CD8-positive, alpha-beta memory T cell (primary cell): ENCODE measurements around the gene DGKA. TPM values are rescaled to one million over a fixed set of nuclear protein-coding genes. Genes with fewer than 3 reads are reported as not detected.

ENCODE experiments used
- CTCF ChIA-PET: fragments of 350-600 bp; sonication (Branson Sonifier 250); formaldehyde crosslinking; loops from one replicate; lab custom pipeline; 2021; ENCODE audit warnings: antibody characterized with exemption; lab: Charles Lee
- POLR2A ChIA-PET: fragments of 350-600 bp; sonication (Branson Sonifier 250); formaldehyde crosslinking; loops from one replicate; lab custom pipeline; 2021; ENCODE audit warnings: antibody characterized with exemption; lab: Charles Lee
- DNase-seq, 5 donors: peaks; one replicate each; pipeline versions ENCODE4 v3.0.0 to v3.0.0-alpha.2; 2020 to 2022; ENCODE audit warnings: mixed read lengths in 1 of 5
- H3K27ac ChIP-seq: one replicate; pipeline ENCODE4 v1.7.0; 2013; ENCODE audit warnings: low read depth, mild to moderate bottlenecking, low read length, moderate library complexity
- H3K27me3 ChIP-seq: 2 replicates; pipeline ENCODE4 v1.7.0; 2013; ENCODE audit warnings: low read length, mild to moderate bottlenecking; ENCODE audit not compliant: insufficient read depth, poor library complexity, severe bottlenecking
- H3K36me3 ChIP-seq: 2 replicates; pipeline ENCODE4 v1.7.0; 2013; ENCODE audit warnings: mild to moderate bottlenecking, low read length, moderate library complexity; ENCODE audit not compliant: insufficient read depth
- H3K4me1 ChIP-seq: 2 replicates; pipeline ENCODE4 v1.7.0; 2013; ENCODE audit warnings: mild to moderate bottlenecking, low read length, moderate library complexity; ENCODE audit not compliant: insufficient read depth
- H3K4me3 ChIP-seq: 2 replicates; pipeline ENCODE4 v1.7.0; 2013; ENCODE audit warnings: mild to moderate bottlenecking, low read length
- H3K9me3 ChIP-seq: 2 replicates; pipeline ENCODE4 v1.7.0; 2013; ENCODE audit warnings: mild to moderate bottlenecking, low read length
- H3K27ac Mint-ChIP-seq, 8 donors: one replicate each; pipeline ENCODE4 v1.8.0; 2020 to 2021; ENCODE audit warnings: mixed read lengths in 8 of 8, mild to moderate bottlenecking in 6 of 8, inconsistent platforms in 3 of 8, moderate library complexity in 3 of 8
- H3K27me3 Mint-ChIP-seq, 2 donors: one replicate each; pipeline ENCODE4 v1.8.0; 2020 to 2021; ENCODE audit warnings: mixed read lengths in 2 of 2, mild to moderate bottlenecking in 1 of 2, moderate library complexity in 1 of 2
- H3K36me3 Mint-ChIP-seq, 3 donors: one replicate each; pipeline ENCODE4 v1.8.0; 2020 to 2021; ENCODE audit warnings: mixed read lengths in 3 of 3, inconsistent platforms in 1 of 3, mild to moderate bottlenecking in 1 of 3
- H3K4me1 Mint-ChIP-seq, 3 donors: one replicate each; pipeline ENCODE4 v1.8.0; 2020 to 2021; ENCODE audit warnings: mixed read lengths in 3 of 3, inconsistent platforms in 1 of 3, mild to moderate bottlenecking in 1 of 3
- H3K4me3 Mint-ChIP-seq, 7 donors: one replicate each; pipeline ENCODE4 v1.8.0; 2020 to 2021; ENCODE audit warnings: mixed read lengths in 7 of 7, mild to moderate bottlenecking in 6 of 7, moderate library complexity in 4 of 7, inconsistent platforms in 2 of 7
- H3K9me3 Mint-ChIP-seq, 5 donors: one replicate each; pipeline ENCODE4 v1.8.0; 2020 to 2022; ENCODE audit warnings: mixed read lengths in 5 of 5, mild to moderate bottlenecking in 3 of 5, moderate library complexity in 2 of 5, inconsistent platforms in 1 of 5
- polyA plus RNA-seq: library from polyadenylated mRNA; unstranded; fragments of 300-500 nt; fragmentation: Illumina TruSeq; gene quantifications from one replicate; pipeline ENCODE4 v1.2.3, GENCODE V29; 2021
- total RNA-seq, 2 experiments: library from RNA; stranded (reverse); gene quantifications; one replicate each; pipeline ENCODE4 v1.2.3, GENCODE V29; 2021

The DGKA gene
- total and polyA plus RNA-seq, 3 experiments from 2014 or later: 221 to 236 (median 234) TPM

GRCh38 chr12:55970775-55971174 is 39.8 kb downstream of the DGKA start:
- Histone ChIP-seq H3K4me3 (no peak overlapping the region), H3K27me3 (no peaks in the 10 kb centered on the region), H3K36me3 (no peaks in the 10 kb centered on the region), H3K4me1 (peaks cover 39% of the 10 kb centered on the region), H3K9me3 (no peaks in the 10 kb centered on the region), H3K27ac (no peak overlapping the region)
- peak overlapping the region in 1 of 8 donors; percentile 11 for H3K27ac Mint-ChIP-seq
- DNase-seq: no peak
- peaks cover 25 to 26% (median 26%) of the 10 kb centered on the region in 3 donors for H3K4me1 Mint-ChIP-seq
- ChIA-PET POLR2A (interaction anchor here (0.7 kb wide), 1 partner anchor 250 kb away, joined by 10 read pairs; no protein-coding TSS in a partner anchor), CTCF (interaction anchor here (0.9 to 1.6 kb wide), 2 partner anchors 12 to 115 kb away, joined by 3 to 5 read pairs; no protein-coding TSS in a partner anchor)
- H3K9me3 Mint-ChIP-seq: no peaks in the 10 kb centered on the region
- H3K27me3 Mint-ChIP-seq: no peaks in the 10 kb centered on the region
- peaks cover 0 to 12% (median 0%) of the 10 kb centered on the region in 3 donors for H3K36me3 Mint-ChIP-seq
- peak overlapping the region in 1 of 7 donors; percentile 34 for H3K4me3 Mint-ChIP-seq

GRCh38 chr12:55972042-55972441 is 41.1 kb downstream of the DGKA start:
- Mint-ChIP-seq H3K4me3 (peak overlapping the region in 3 of 7 donors; percentile 28 to 74 (median 35)), H3K36me3 (peaks cover 0 to 11% (median 3%) of the 10 kb centered on the region in 3 donors), H3K27me3 (no peaks in the 10 kb centered on the region), H3K27ac (peak overlapping the region in 5 of 8 donors; percentile 34 to 66 (median 58)), H3K9me3 (no peaks in the 10 kb centered on the region), H3K4me1 (peaks cover 18 to 24% (median 24%) of the 10 kb centered on the region in 3 donors)
- Histone ChIP-seq H3K4me1 (peaks cover 37% of the 10 kb centered on the region), H3K27ac (peak overlapping the region; percentile 83), H3K4me3 (no peak overlapping the region), H3K36me3 (no peaks in the 10 kb centered on the region), H3K27me3 (no peaks in the 10 kb centered on the region), H3K9me3 (no peaks in the 10 kb centered on the region)
- ChIA-PET CTCF (no interaction called here), POLR2A (no interaction called here)
- DNase-seq: no peak

- peaks cover 35% of the 10 kb centered on the region for H3K4me1 ChIP-seq
- Mint-ChIP-seq H3K36me3 (peaks cover 0 to 14% (median 3%) of the 10 kb centered on the region in 3 donors), H3K27ac (peak overlapping the region in 5 of 8 donors; percentile 34 to 66 (median 58)), H3K27me3 (no peaks in the 10 kb centered on the region), H3K4me3 (peak overlapping the region in 3 of 7 donors; percentile 28 to 74 (median 35)), H3K4me1 (peaks cover 18 to 24% (median 24%) of the 10 kb centered on the region in 3 donors), H3K9me3 (no peaks in the 10 kb centered on the region)
- ChIA-PET POLR2A (interaction anchor here (0.7 kb wide), 1 partner anchor 294 kb away, joined by 3 read pairs; no protein-coding TSS in a partner anchor), CTCF (no interaction called here)
- no peak for DNase-seq
- H3K4me3 ChIP-seq: peak overlapping the region; percentile 76
- H3K27ac ChIP-seq: peak overlapping the region; percentile 83
- H3K36me3 ChIP-seq: peaks cover 1% of the 10 kb centered on the region
- no peaks in the 10 kb centered on the region for H3K27me3 ChIP-seq
- H3K9me3 ChIP-seq: no peaks in the 10 kb centered on the region
These were observed 41.5 kb downstream of the DGKA start for GRCh38 chr12:55972456-55972855.

- H3K36me3 ChIP-seq: peaks cover 6% of the 10 kb centered on the region
- POLR2A ChIA-PET: interaction anchor here (0.7 to 2.9 kb wide), 22 partner anchors 9 to 293 kb away, joined by 3 to 19 read pairs (median 6); partner anchors contain the start of genes CD63, DGKA, DNAJC14 and ORMDL2
- peak in 2 of 5 donors; percentile 24 to 51 for DNase-seq
These were observed 42.1 kb downstream of the DGKA start for GRCh38 chr12:55972911-55973598.

GRCh38 chr12:55973599-55974307 is 42.8 kb downstream of the DGKA start, which contains the start of gene RAB5B:
Gene RAB5B (plus strand): TSS chr12:55974078. CDS start chr12:55986961, 12,883 bp downstream.
- H3K27ac ChIP-seq: peak within 1 kb of the TSS; percentile 87
- Mint-ChIP-seq H3K9me3 (no peaks in the 10 kb centered on the region), H3K27ac (no peak within 1 kb of the TSS), H3K27me3 (no peaks in the 10 kb centered on the region), H3K4me1 (peaks cover 15 to 27% (median 24%) of the 10 kb centered on the region in 3 donors), H3K36me3 (peaks cover 0 to 20% (median 3%) of the 10 kb centered on the region in 3 donors), H3K4me3 (no peak within 1 kb of the TSS)
- CTCF ChIA-PET: interaction anchor here (0.6 to 2.5 kb wide), 17 partner anchors 10 to 237 kb away, joined by 3 to 21 read pairs (median 3); partner anchors contain the start of genes DGKA, ORMDL2, SARNP and SMARCC2
- peaks cover 36% of the 10 kb centered on the region for H3K4me1 ChIP-seq
- H3K9me3 ChIP-seq: no peaks in the 10 kb centered on the region
- POLR2A ChIA-PET: interaction anchor here (0.6 to 2.9 kb wide), 28 partner anchors 9 to 663 kb away, joined by 3 to 19 read pairs (median 6); partner anchors contain the start of genes BLOC1S1, CD63, DGKA and DNAJC14
- H3K4me3 ChIP-seq: peak within 1 kb of the TSS; percentile 76
- H3K36me3 ChIP-seq: peaks cover 6% of the 10 kb centered on the region
- H3K27me3 ChIP-seq: no peaks in the 10 kb centered on the region
- peak; percentile 94 to 99 (median 98) for DNase-seq

More at GRCh38 chr12:55972911-55973598, 42.1 kb downstream of the DGKA start:
- Histone ChIP-seq H3K27me3 (no peaks in the 10 kb centered on the region), H3K9me3 (no peaks in the 10 kb centered on the region), H3K4me3 (peak overlapping the region; percentile 76), H3K27ac (peak overlapping the region; percentile 83), H3K4me1 (peaks cover 36% of the 10 kb centered on the region)
- CTCF ChIA-PET: interaction anchor here (0.6 to 2.5 kb wide), 12 partner anchors 10 to 236 kb away, joined by 3 to 21 read pairs (median 4); partner anchors contain the start of genes DGKA, ORMDL2, SARNP and SMARCC2
- peaks cover 15 to 24% (median 23%) of the 10 kb centered on the region in 3 donors for H3K4me1 Mint-ChIP-seq
- H3K27me3 Mint-ChIP-seq: no peaks in the 10 kb centered on the region
- H3K27ac Mint-ChIP-seq: no peak overlapping the region
- H3K9me3 Mint-ChIP-seq: no peaks in the 10 kb centered on the region
- no peak overlapping the region for H3K4me3 Mint-ChIP-seq
- peaks cover 0 to 17% (median 3%) of the 10 kb centered on the region in 3 donors for H3K36me3 Mint-ChIP-seq

GRCh38 chr12:55974308-55974730 is 43.4 kb downstream of the DGKA start:
- DNase-seq: peak in 1 of 5 donors; percentile 24
- H3K9me3 Mint-ChIP-seq: no peaks in the 10 kb centered on the region
- H3K27ac ChIP-seq: peak overlapping the region; percentile 87
- H3K27me3 ChIP-seq: no peaks in the 10 kb centered on the region
- H3K4me3 ChIP-seq: peak overlapping the region; percentile 74
- H3K36me3 Mint-ChIP-seq: peaks cover 0 to 25% (median 5%) of the 10 kb centered on the region in 3 donors
- H3K36me3 ChIP-seq: peaks cover 6% of the 10 kb centered on the region
- CTCF ChIA-PET: interaction anchor here (0.6 to 2.5 kb wide), 18 partner anchors 9 to 237 kb away, joined by 3 to 21 read pairs (median 4); partner anchors contain the start of genes DGKA, ORMDL2, SARNP and SMARCC2
- peaks cover 17 to 32% (median 29%) of the 10 kb centered on the region in 3 donors for H3K4me1 Mint-ChIP-seq
- no peak overlapping the region for H3K27ac Mint-ChIP-seq
- H3K4me1 ChIP-seq: peaks cover 36% of the 10 kb centered on the region
- no peaks in the 10 kb centered on the region for H3K9me3 ChIP-seq
- POLR2A ChIA-PET: interaction anchor here (0.6 to 2.9 kb wide), 26 partner anchors 9 to 662 kb away, joined by 3 to 19 read pairs (median 6); partner anchors contain the start of genes BLOC1S1, CD63, DGKA and DNAJC14
- H3K27me3 Mint-ChIP-seq: no peaks in the 10 kb centered on the region
- no peak overlapping the region for H3K4me3 Mint-ChIP-seq

- CTCF ChIA-PET: no interaction called here
- Histone ChIP-seq H3K4me1 (peaks cover 26% of the 10 kb centered on the region), H3K27me3 (no peaks in the 10 kb centered on the region), H3K4me3 (no peak overlapping the region), H3K36me3 (peaks cover 6% of the 10 kb centered on the region), H3K27ac (no peak overlapping the region), H3K9me3 (no peaks in the 10 kb centered on the region)
- H3K4me1 Mint-ChIP-seq: peaks cover 24 to 52% (median 32%) of the 10 kb centered on the region in 3 donors
- H3K27ac Mint-ChIP-seq: no peak overlapping the region
- peaks cover 0 to 51% (median 5%) of the 10 kb centered on the region in 3 donors for H3K36me3 Mint-ChIP-seq
- POLR2A ChIA-PET: no interaction called here
- H3K4me3 Mint-ChIP-seq: no peak overlapping the region
- no peak for DNase-seq
- no peaks in the 10 kb centered on the region for H3K27me3 Mint-ChIP-seq
- H3K9me3 Mint-ChIP-seq: no peaks in the 10 kb centered on the region
These were observed 47.4 kb downstream of the DGKA start for GRCh38 chr12:55978393-55978792.
